ENCODE measurements around the gene LRRIQ4.

- TF ChIP-seq POLR2AphosphoS5 (IDR thresholded peaks at IDR 0.05; ENCODE audit: low read depth, low read length) (no peak), TAF1 (IDR thresholded peaks at IDR 0.05; ENCODE audit: borderline replicate concordance, low read depth, low read length) (no peak)
These were observed 42.8 kb downstream of the LRRIQ4 start for GRCh38 chr3:169855514-169855913.
